GM19452 (cell line): ENCODE measurements around the gene PRMT7.
A peak's percentile ranks its signal among the peaks of the same experiment; 100 is the strongest.

Experiments used
- ATAC-seq: cut with Tn5 transposase; IDR thresholded peaks from one replicate; pipeline ENCODE4 v1.9.1; 2021; ENCODE audit not compliant: unreplicated experiment

The PRMT7 gene

GRCh38 chr16:68300734-68301459, 9.9 kb upstream of the PRMT7 start:
- ATAC-seq, result no peak

GRCh38 chr16:68306633-68307032, 4.2 kb upstream of the PRMT7 start:
- ATAC-seq, result no peak

GRCh38 chr16:68309799-68310198, 1.0 kb upstream of the PRMT7 start:
- ATAC-seq, result no peak

- peak; percentile 29 for ATAC-seq
Observed at GRCh38 chr16:68310437-68310773, 414 bp upstream of the PRMT7 start.

GRCh38 chr16:68313116-68313515, 2.3 kb downstream of the PRMT7 start:
- ATAC-seq, result no peak

GRCh38 chr16:68319185-68319908, 8.5 kb downstream of the PRMT7 start:
- ATAC-seq, result peak; percentile 64

GRCh38 chr16:68324336-68324735, 13.5 kb downstream of the PRMT7 start:
- no peak for ATAC-seq

- ATAC-seq, result no peak
Observed at GRCh38 chr16:68324780-68325357, 14.1 kb downstream of the PRMT7 start.

GRCh38 chr16:68328151-68328859, 17.5 kb downstream of the PRMT7 start:
- peak; percentile 75 for ATAC-seq

GRCh38 chr16:68328860-68329390, 18.1 kb downstream of the PRMT7 start:
- ATAC-seq, result no peak

- no peak for ATAC-seq
Observed at GRCh38 chr16:68331879-68332410, 21.1 kb downstream of the PRMT7 start.

- no peak for ATAC-seq
Observed at GRCh38 chr16:68332411-68333121, 21.7 kb downstream of the PRMT7 start.

GRCh38 chr16:68335175-68335574, 24.4 kb downstream of the PRMT7 start:
- ATAC-seq, result no peak

GRCh38 chr16:68338326-68339119, 27.7 kb downstream of the PRMT7 start:
- ATAC-seq, result no peak

- ATAC-seq, result no peak
Observed at GRCh38 chr16:68339214-68339613, 28.4 kb downstream of the PRMT7 start.

- ATAC-seq, result no peak
Observed at GRCh38 chr16:68342620-68343019, 31.8 kb downstream of the PRMT7 start.

- no peak for ATAC-seq
Observed at GRCh38 chr16:68343137-68343536, 32.3 kb downstream of the PRMT7 start.

- ATAC-seq, result no peak
Observed at GRCh38 chr16:68344252-68344651, 33.4 kb downstream of the PRMT7 start.

GRCh38 chr16:68345351-68345810, 34.6 kb downstream of the PRMT7 start:
- ATAC-seq, result no peak
